ENCODE data around the gene MAN1A1.

MAN1A1 gene

GRCh38 chr6:119323478-119323877, 26.1 kb downstream of the MAN1A1 start:
- DNase-seq (ENCODE audit: extremely low spot score): no peak
- POLR2A ChIA-PET: no interaction called here
- CTCF ChIA-PET: no interaction called here
- TF ChIP-seq L3MBTL2 (conservative IDR thresholded peaks at IDR 0.05): no peak
- no peak for TF ChIP-seq FOXM1 (IDR thresholded peaks at IDR 0.05; ENCODE audit: borderline replicate concordance)
- TF ChIP-seq CTBP1 (IDR thresholded peaks at IDR 0.05; ENCODE audit: borderline replicate concordance): no peak
- no peak for TF ChIP-seq NFRKB (IDR thresholded peaks at IDR 0.05)
- TF ChIP-seq, protein P1, sequence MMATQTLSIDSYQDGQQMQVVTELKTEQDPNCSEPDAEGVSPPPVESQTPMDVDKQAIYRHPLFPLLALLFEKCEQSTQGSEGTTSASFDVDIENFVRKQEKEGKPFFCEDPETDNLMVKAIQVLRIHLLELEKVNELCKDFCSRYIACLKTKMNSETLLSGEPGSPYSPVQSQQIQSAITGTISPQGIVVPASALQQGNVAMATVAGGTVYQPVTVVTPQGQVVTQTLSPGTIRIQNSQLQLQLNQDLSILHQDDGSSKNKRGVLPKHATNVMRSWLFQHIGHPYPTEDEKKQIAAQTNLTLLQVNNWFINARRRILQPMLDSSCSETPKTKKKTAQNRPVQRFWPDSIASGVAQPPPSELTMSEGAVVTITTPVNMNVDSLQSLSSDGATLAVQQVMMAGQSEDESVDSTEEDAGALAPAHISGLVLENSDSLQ (IDR thresholded peaks at IDR 0.05): no peak
- no peak for TF ChIP-seq HDGF (IDR thresholded peaks at IDR 0.05; ENCODE audit: borderline replicate concordance)
- no peak for TF ChIP-seq FOXA1 (IDR thresholded peaks at IDR 0.05)
- no peak for TF ChIP-seq ELF4 (IDR thresholded peaks at IDR 0.05)

DNA sequence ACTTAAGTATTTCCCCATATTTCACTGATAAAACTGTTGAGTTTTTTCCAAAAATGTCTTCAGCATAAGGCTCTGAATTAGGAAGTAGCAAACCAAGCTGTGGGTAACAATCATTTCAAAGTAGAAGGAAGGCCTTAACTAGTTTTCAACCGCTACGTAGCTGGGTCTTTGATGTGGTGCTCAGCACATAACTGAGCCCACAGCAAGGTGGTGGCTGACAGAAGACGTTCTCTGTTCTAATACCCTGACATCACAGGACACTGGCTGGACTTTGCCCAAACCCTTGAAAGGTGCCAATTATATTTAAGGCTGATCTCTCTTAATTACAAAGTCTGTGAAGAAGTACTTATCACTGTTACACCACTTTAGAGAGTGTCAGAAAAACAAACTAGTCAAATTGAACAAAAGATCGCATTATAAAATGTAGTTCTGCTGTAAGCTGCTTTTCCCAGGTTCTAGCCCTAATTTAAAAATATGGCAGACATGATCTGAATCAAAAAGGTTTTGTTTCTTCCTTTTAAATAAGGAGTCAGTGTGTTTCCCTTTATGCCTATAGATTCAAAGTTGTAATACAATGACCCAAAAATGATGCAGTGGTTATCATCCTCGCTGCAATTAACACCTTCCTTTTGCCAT, 26.7 kb downstream of the MAN1A1 start:
- TF ChIP-seq BHLHE40 (IDR thresholded peaks at IDR 0.05; ENCODE audit: borderline replicate concordance) (no peak), NFRKB (IDR thresholded peaks at IDR 0.05) (no peak), FOXM1 (IDR thresholded peaks at IDR 0.05; ENCODE audit: borderline replicate concordance) (no peak)
- TF ChIP-seq, protein P1 (IDR thresholded peaks at IDR 0.05): no peak
- POLR2A ChIA-PET: interaction anchor here (1.0 kb wide), 1 partner anchor 11 kb away, joined by 3 read pairs; no protein-coding TSS in a partner anchor
- no peak for DNase-seq (ENCODE audit: extremely low spot score)
- CTCF ChIA-PET: interaction anchor here (0.6 kb wide), 1 partner anchor 17 kb away, joined by 3 read pairs; no protein-coding TSS in a partner anchor

- CTCF ChIA-PET: interaction anchor here (0.6 kb wide), 1 partner anchor 17 kb away, joined by 3 read pairs; no protein-coding TSS in a partner anchor
- DNase-seq (ENCODE audit: extremely low spot score): no peak
- TF ChIP-seq ZNF384 (IDR thresholded peaks at IDR 0.05) (no peak), SP1 (IDR thresholded peaks at IDR 0.05) (no peak), HDGF (IDR thresholded peaks at IDR 0.05; ENCODE audit: borderline replicate concordance) (no peak), CTBP1 (IDR thresholded peaks at IDR 0.05; ENCODE audit: borderline replicate concordance) (no peak), ARNT (IDR thresholded peaks at IDR 0.05) (no peak), TARDBP (IDR thresholded peaks at IDR 0.05) (no peak), LEF1 (IDR thresholded peaks at IDR 0.05; ENCODE audit: borderline replicate concordance) (no peak), ELF4 (IDR thresholded peaks at IDR 0.05) (no peak), FOXK2 (IDR thresholded peaks at IDR 0.05) (no peak), NFRKB (IDR thresholded peaks at IDR 0.05) (no peak), FOXM1 (IDR thresholded peaks at IDR 0.05; ENCODE audit: borderline replicate concordance) (no peak), SUZ12 (IDR thresholded peaks at IDR 0.05) (no peak), FOXA1 (IDR thresholded peaks at IDR 0.05) (no peak), L3MBTL2 (conservative IDR thresholded peaks at IDR 0.05) (no peak)
- POLR2A ChIA-PET: interaction anchor here (1.0 kb wide), 1 partner anchor 11 kb away, joined by 3 read pairs; no protein-coding TSS in a partner anchor
These were observed 27.5 kb downstream of the MAN1A1 start for GRCh38 chr6:119322034-119322433.

DNA sequence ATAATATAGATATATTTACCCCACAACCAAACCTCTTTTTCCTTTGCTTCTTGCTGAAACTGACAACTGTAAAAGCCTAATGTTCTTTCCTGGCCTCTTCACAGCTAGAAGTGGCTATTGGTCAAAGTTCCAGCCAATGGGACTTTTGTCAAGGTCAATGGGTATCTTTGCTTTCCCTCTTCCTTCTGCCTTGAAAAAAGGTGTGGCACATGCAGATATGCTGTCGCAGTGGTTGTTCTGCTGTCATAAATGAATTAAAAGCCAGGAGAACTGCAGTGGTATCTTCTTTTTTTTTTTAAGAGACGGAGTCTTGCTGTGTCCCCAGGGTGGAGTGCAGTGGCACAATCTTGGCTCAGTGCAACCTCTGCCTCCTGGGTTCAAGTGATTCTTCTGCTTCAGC, 29.9 kb downstream of the MAN1A1 start:
- no peak for DNase-seq (ENCODE audit: extremely low spot score)
- ChIA-PET CTCF (no interaction called here), POLR2A (no interaction called here)
- TF ChIP-seq L3MBTL2 (conservative IDR thresholded peaks at IDR 0.05) (no peak), TARDBP (IDR thresholded peaks at IDR 0.05) (no peak), CTBP1 (IDR thresholded peaks at IDR 0.05; ENCODE audit: borderline replicate concordance) (no peak), BHLHE40 (IDR thresholded peaks at IDR 0.05; ENCODE audit: borderline replicate concordance) (no peak), ARNT (IDR thresholded peaks at IDR 0.05) (no peak), FOXM1 (IDR thresholded peaks at IDR 0.05; ENCODE audit: borderline replicate concordance) (no peak), SP1 (IDR thresholded peaks at IDR 0.05) (no peak), NFRKB (IDR thresholded peaks at IDR 0.05) (no peak), SUZ12 (IDR thresholded peaks at IDR 0.05) (no peak), HDGF (IDR thresholded peaks at IDR 0.05; ENCODE audit: borderline replicate concordance) (no peak), FOXA1 (IDR thresholded peaks at IDR 0.05) (no peak), FOXK2 (IDR thresholded peaks at IDR 0.05) (no peak), LEF1 (IDR thresholded peaks at IDR 0.05; ENCODE audit: borderline replicate concordance) (no peak), ELF4 (IDR thresholded peaks at IDR 0.05) (no peak), ZNF384 (IDR thresholded peaks at IDR 0.05) (no peak)
- TF ChIP-seq, protein P1 (IDR thresholded peaks at IDR 0.05): no peak

- ChIA-PET CTCF (no interaction called here), POLR2A (no interaction called here)
- DNase-seq (ENCODE audit: extremely low spot score): no peak
- TF ChIP-seq BHLHE40 (IDR thresholded peaks at IDR 0.05; ENCODE audit: borderline replicate concordance) (no peak), NFRKB (IDR thresholded peaks at IDR 0.05) (no peak), FOXK2 (IDR thresholded peaks at IDR 0.05) (no peak), TARDBP (IDR thresholded peaks at IDR 0.05) (no peak), SP1 (IDR thresholded peaks at IDR 0.05) (no peak), ELF4 (IDR thresholded peaks at IDR 0.05) (no peak), ZNF384 (IDR thresholded peaks at IDR 0.05) (no peak), L3MBTL2 (conservative IDR thresholded peaks at IDR 0.05) (no peak), ARNT (IDR thresholded peaks at IDR 0.05) (no peak)
These were observed 30.8 kb downstream of the MAN1A1 start for GRCh38 chr6:119318730-119319129.

DNA sequence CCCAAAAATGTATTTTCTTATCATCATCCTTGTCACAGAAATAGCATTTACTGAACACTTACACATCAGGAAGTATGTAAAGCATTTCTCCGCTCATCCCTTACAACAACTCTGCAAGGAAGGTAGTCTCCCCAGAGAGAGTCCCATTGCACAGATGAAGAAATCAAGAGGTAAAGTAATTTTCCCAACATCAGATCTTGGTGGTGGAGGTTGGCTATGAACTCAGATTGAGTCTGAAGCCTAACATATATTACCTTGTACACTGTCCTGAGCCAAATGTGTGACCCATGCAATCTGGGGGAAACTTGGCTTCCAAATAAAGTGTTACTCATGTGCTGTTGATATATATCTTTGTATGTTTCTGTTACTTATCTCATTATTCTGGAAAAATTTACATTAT, 31.4 kb downstream of the MAN1A1 start:
- CTCF ChIA-PET: no interaction called here
- no peak for TF ChIP-seq FOXA1 (IDR thresholded peaks at IDR 0.05)
- no peak for TF ChIP-seq HDGF (IDR thresholded peaks at IDR 0.05; ENCODE audit: borderline replicate concordance)
- TF ChIP-seq ELF4 (IDR thresholded peaks at IDR 0.05): no peak
- TF ChIP-seq NFRKB (IDR thresholded peaks at IDR 0.05): no peak
- no peak for TF ChIP-seq BHLHE40 (IDR thresholded peaks at IDR 0.05; ENCODE audit: borderline replicate concordance)
- no peak for TF ChIP-seq SP1 (IDR thresholded peaks at IDR 0.05)
- TF ChIP-seq ARNT (IDR thresholded peaks at IDR 0.05): no peak
- no peak for TF ChIP-seq FOXM1 (IDR thresholded peaks at IDR 0.05; ENCODE audit: borderline replicate concordance)
- TF ChIP-seq, protein P1 (IDR thresholded peaks at IDR 0.05): no peak
- TF ChIP-seq L3MBTL2 (conservative IDR thresholded peaks at IDR 0.05): no peak
- no peak for TF ChIP-seq FOXK2 (IDR thresholded peaks at IDR 0.05)
- no peak for TF ChIP-seq SUZ12 (IDR thresholded peaks at IDR 0.05)
- no peak for TF ChIP-seq ZNF384 (IDR thresholded peaks at IDR 0.05)
- no peak for TF ChIP-seq LEF1 (IDR thresholded peaks at IDR 0.05; ENCODE audit: borderline replicate concordance)
- no peak for TF ChIP-seq TARDBP (IDR thresholded peaks at IDR 0.05)
- TF ChIP-seq CTBP1 (IDR thresholded peaks at IDR 0.05; ENCODE audit: borderline replicate concordance): no peak
- no peak for DNase-seq (ENCODE audit: extremely low spot score)
- POLR2A ChIA-PET: no interaction called here
